GM11168 (cell line): ENCODE data around the gene TENM4.

ENCODE experiments used
- in situ Hi-C: fragments of 300-500 bp; cut with MboI; formaldehyde crosslinking; loops from one replicate; pipeline ENCODE4 v1.12.0; 2022; ENCODE audit warnings: low sequenced_read_pairs; ENCODE audit not compliant: unreplicated experiment

Gene TENM4

DNA sequence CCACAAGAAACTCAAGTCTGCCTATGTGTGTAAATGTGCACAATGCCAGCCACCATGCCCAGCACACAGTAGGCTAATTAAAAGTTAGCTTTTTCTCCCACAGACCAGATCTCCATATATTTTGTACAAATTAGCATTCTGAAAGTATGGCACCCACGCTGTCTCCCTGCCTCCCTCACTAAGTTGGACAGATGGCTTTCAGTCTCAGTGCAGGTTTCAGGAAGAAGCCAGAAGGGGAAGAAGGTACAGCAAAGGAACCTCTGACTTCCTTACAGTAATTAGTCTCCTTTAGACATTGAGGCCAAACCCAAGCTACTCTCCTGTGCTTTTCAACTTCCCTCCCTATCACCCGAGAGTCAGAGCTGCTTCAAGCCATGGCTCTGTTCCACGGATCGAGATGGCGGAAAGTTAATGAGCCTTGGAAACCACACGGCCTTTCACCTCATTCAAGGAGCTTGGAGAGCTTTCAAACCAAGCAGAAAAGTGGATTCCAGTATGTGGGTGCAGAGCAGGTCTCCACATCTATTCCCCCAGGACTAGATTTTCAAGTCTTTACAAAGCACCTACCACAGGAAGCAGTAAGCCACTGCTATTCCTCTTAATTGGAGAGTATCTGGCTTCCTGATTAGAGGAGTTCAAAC is 645.1 kb downstream of the TENM4 start:
- in situ Hi-C loops, result no loop called here

GRCh38 chr11:78791964-78792363 is 648.9 kb downstream of the TENM4 start:
- in situ Hi-C loops, result no loop called here

DNA sequence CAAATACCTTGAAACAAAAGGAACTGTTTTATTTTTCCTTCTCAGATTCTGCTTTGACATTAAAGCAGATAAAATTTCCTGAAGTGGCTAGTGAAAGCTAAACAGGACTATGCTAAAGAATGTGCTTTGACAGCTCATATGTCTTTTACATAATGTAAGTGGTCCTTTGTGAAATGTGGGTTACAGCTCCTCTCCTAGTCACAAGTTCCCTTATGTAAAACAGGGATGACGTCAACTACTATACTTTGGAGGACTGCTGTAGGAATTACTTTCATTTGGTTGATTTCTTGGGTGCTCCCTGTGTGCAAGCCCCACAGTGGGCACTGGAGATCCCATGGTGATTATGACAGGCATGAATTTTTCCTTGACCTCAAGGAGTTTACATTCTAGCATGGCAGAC is 649.6 kb downstream of the TENM4 start:
- in situ Hi-C loops, result no loop called here

DNA sequence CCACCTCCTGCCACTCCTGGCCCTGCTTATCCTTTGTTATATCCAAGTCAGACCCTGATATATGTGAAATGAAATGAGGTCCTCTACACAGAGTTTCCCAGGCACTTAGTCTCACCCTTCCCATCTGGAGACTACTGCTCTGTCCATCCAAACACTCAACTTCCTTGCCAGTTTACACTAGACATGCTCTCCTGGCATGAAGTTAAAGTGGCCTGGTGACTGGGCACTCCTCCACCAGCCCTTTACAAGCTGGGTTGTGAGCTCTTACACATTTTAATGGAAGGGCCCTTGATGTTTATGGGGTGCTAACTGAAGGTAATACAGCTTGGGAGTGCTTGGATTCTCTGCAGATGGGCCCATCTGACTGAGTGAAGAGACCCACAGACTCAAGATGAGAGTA is 650.0 kb downstream of the TENM4 start:
- in situ Hi-C loops, result no loop called here

- in situ Hi-C loops, result no loop called here
Observed at GRCh38 chr11:78789375-78789774, 651.5 kb downstream of the TENM4 start.

DNA sequence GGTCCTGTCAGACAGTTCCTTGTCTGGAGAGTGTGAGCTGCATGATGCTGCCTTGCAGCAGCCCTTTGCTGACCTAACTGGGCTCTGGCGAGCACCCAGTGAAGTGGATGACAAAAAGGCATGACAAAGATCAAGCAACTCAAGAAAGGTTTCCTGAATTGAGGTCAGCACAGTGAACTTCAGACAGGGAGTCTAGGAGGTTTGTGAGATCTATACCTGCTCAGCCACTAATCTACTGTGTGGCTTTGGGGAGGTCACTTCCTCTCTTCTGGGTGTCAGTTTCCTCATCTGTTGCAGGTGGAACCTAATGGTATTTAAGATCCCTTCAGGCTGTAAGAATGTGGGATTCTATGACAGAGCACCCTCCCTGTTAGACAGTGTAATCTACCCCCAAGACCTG is 652.3 kb downstream of the TENM4 start:
- in situ Hi-C loops, result no loop called here

- in situ Hi-C loops, result no loop called here
Observed at GRCh38 chr11:78787696-78788095, 653.1 kb downstream of the TENM4 start.

GRCh38 chr11:78786746-78787145 is 654.1 kb downstream of the TENM4 start:
- in situ Hi-C loops, result no loop called here

- in situ Hi-C loops, result no loop called here
Observed at GRCh38 chr11:78786086-78786485, 654.7 kb downstream of the TENM4 start.

DNA sequence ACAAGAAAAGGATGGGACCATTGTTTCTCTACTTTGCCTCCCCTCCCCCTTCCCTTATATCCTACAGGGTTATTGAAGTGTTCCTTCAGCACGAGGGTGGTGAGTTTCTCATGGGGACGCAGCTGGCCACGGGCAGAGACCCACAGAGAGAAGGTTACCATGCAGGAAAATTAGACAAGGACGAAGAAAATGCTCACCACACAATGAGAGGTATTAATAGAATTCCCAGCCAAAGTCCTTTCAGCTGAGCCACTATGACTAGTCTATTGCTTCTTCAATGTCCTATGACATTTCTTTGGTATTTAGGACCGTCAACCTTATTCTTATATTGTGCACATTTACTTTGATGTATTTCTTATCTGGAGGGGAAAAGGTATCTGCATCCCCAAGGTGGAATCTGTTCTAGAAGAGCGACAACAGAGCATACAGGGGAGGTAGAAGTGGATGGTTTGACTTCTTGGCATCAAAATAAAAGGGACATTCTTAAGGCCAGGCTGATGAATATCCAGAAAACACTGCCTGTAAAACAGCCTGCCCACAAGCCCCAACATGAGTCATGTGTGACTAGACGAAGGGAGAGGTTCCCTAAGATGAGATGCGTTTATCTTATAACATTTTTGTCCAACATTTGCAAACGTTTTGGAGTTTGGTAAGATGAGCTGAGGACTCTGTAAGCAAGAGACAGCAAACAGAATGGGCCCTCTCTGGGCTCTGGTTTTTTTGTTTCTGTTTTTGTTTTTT is 656.3 kb downstream of the TENM4 start:
- in situ Hi-C loops, result no loop called here

- in situ Hi-C loops, result no loop called here
Observed at GRCh38 chr11:78783846-78784245, 657.0 kb downstream of the TENM4 start.

DNA sequence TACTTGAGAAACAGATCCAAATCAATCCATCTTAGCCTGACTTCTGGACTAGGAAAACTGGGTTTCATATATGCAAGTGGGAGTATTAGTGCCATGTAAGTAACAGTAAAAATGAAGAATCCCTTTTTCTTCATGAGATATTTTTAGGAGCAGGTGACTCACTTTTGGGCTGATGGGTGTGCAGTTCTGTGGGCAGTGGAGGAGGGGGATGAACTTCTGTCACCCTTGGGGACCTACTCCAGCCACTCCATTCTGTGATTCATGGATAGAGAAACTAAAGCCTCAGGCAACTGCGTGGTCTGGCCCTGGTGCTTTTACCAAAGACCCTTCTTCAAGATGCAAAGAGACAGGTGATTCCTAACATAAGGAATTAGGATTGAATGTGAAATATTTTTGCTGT is 657.5 kb downstream of the TENM4 start:
- in situ Hi-C loops, result no loop called here

DNA sequence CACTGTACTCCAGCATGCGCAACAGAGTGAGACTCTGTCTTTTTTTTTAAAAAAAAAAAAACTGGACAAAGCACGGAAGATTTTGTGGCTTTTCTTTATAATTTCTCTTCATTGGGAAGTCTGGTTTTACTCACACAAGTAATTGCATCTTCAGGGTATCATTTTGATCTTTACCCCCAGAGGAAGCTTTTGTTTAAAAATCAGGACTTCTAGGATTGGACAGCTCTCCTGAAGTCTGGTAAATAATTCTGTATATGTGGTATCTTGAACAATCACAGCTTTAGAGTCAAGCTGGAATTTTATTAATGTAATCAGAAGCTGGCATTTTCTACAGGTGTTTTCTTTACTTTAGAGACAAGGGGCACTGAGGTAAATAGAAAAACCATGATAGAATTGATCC is 658.1 kb downstream of the TENM4 start:
- in situ Hi-C loops, result no loop called here

DNA sequence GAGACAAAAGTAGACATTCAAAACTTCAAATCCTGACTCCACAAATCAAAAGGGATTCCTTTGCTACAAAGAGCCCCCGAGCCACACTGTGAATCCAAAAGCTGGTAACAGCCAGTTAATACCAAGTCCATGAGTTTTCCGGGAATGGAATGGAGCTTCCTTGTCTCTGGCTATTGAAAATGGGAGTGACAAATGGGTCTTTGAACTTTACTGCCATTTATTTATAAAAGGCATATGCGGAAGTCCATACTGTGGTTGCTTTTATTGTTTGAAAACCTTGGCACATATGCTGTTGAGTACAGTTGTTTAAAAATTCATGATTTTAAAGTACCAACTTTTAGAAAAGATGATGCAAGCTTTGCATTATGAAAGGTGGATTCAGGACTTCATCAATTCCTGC is 659.9 kb downstream of the TENM4 start:
- in situ Hi-C loops, result no loop called here

DNA sequence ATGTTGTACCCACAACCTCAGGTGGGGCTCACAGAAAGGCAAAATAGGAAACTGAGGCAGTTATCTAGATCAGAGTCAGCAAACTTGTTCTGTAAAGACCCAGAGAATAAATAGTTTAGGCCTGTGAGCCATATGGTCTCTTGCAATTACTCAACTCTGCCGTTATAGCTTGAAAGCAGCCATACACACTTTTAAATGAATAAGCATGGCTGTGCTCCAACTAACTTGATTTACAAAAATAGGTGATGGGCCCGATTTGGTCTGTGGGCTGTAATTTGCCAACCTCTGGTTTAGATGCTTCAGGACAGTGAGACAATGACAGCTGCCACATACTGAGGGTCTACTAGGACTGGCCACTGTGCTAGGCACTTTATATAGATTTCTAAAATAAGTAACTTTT is 667.3 kb downstream of the TENM4 start:
- in situ Hi-C loops, result no loop called here

- in situ Hi-C loops, result no loop called here
Observed at GRCh38 chr11:78773077-78773476, 667.8 kb downstream of the TENM4 start.

DNA sequence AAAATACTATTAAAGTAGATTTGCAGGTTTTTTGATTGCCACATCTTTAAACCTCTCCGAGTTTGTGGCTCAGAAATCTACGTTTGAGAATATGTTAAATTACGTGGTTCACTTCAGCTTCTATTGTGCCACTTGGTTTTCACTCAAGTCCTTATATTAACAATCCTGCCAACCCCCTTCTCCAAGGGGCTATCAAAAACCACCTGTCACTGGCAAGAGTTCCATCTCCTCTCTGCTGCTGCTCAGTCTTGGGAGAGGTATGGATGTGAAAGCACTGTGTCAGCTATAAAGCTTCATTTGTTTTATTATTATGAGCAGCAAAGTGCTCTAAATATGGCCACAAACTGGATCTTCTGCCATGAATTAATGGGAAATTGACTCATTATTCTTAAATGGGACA is 668.6 kb downstream of the TENM4 start:
- in situ Hi-C loops, result no loop called here

DNA sequence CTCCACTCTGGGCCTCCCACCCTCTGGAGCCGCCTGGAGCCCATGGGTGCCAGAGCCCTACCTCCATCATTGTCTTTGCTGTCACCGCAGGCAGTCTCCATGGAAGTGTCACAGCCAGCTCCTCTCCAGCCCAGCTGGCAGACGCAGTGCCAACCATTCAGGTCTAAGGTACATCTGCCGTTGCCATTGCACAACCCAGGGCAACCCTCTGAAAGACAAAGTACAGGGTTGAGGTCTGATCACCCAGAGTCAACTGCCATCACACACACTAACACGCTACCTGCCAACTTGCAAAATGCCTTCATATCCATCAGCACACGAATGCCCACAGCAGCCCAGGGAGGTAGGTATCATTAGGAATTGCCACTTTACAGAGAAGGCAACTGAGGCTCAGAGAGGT is 669.9 kb downstream of the TENM4 start:
- in situ Hi-C loops, result no loop called here

GRCh38 chr11:78768971-78769370 is 671.9 kb downstream of the TENM4 start:
- in situ Hi-C loops, result no loop called here

GRCh38 chr11:78768345-78768744 is 672.5 kb downstream of the TENM4 start:
- in situ Hi-C loops, result no loop called here

- in situ Hi-C loops, result no loop called here
Observed at GRCh38 chr11:78767027-78767932, 673.5 kb downstream of the TENM4 start.
